ENCODE measurements around the gene ADARB2.

ADARB2 gene

GRCh38 chr10:1175956-1176565, 561.3 kb downstream of the ADARB2 start:
- no peak for DNase-seq (ENCODE audit: low read depth)

GRCh38 chr10:1174022-1174421, 563.3 kb downstream of the ADARB2 start:
- DNase-seq (ENCODE audit: low read depth) = no peak
- no peak overlapping the region for H3K4me3 ChIP-seq (ENCODE audit: control insufficient read depth, low read depth, low read length)
- TF ChIP-seq CTCF (conservative IDR thresholded peaks at IDR 0.05; ENCODE audit: control insufficient read depth, insufficient read depth, low read depth, low read length) = no peak

More at GRCh38 chr10:1175956-1176565, 561.3 kb downstream of the ADARB2 start:
- TF ChIP-seq CTCF (conservative IDR thresholded peaks at IDR 0.05; ENCODE audit: control insufficient read depth, insufficient read depth, low read depth, low read length) = no peak
- H3K4me3 ChIP-seq (ENCODE audit: control insufficient read depth, low read depth, low read length) = no peak overlapping the region

- DNase-seq (ENCODE audit: low read depth) = no peak
- no peak for TF ChIP-seq CTCF (conservative IDR thresholded peaks at IDR 0.05; ENCODE audit: control insufficient read depth, insufficient read depth, low read depth, low read length)
- no peak overlapping the region for H3K4me3 ChIP-seq (ENCODE audit: control insufficient read depth, low read depth, low read length)
Measured at GRCh38 chr10:1173091-1173490, 564.2 kb downstream of the ADARB2 start.

GRCh38 chr10:1172256-1172984, 564.9 kb downstream of the ADARB2 start:
- no peak overlapping the region for H3K4me3 ChIP-seq (ENCODE audit: control insufficient read depth, low read depth, low read length)
- TF ChIP-seq CTCF (conservative IDR thresholded peaks at IDR 0.05; ENCODE audit: control insufficient read depth, insufficient read depth, low read depth, low read length) = no peak
- no peak for DNase-seq (ENCODE audit: low read depth)

- TF ChIP-seq CTCF (conservative IDR thresholded peaks at IDR 0.05; ENCODE audit: control insufficient read depth, insufficient read depth, low read depth, low read length) = no peak
- DNase-seq (ENCODE audit: low read depth) = no peak
- H3K4me3 ChIP-seq (ENCODE audit: control insufficient read depth, low read depth, low read length) = no peak overlapping the region
Measured at GRCh38 chr10:1171586-1171985, 565.7 kb downstream of the ADARB2 start.

- TF ChIP-seq CTCF (conservative IDR thresholded peaks at IDR 0.05; ENCODE audit: control insufficient read depth, insufficient read depth, low read depth, low read length) = no peak
- no peak overlapping the region for H3K4me3 ChIP-seq (ENCODE audit: control insufficient read depth, low read depth, low read length)
- no peak for DNase-seq (ENCODE audit: low read depth)
Measured at GRCh38 chr10:1171182-1171581, 566.1 kb downstream of the ADARB2 start.

Data from fibroblast of mammary gland (primary cell).